NCI-H524 (cell line): ENCODE measurements around the gene GXYLT1.
A peak's percentile ranks its signal among the peaks of the same experiment; 100 is the strongest.
"Not testable (repeated sequence)": the region's sequence is repeated elsewhere in the genome, so short reads cannot be mapped to it uniquely, and the experiment has no call there.

Experiments used
- DNase-seq, 2 experiments: peaks; one replicate each; lab custom pipeline; 2025; lab: John Stamatoyannopoulos, UW

The GXYLT1 gene

GRCh38 chr12:42144408-42145196 is at the start of gene GXYLT1:
TSS of gene GXYLT1 (minus strand) at chr12:42144874. CDS start at chr12:42144646, 228 bp downstream.
- DNase-seq, result peak; percentile 86 to 90

- DNase-seq, result no peak
Observed at GRCh38 chr12:42192686-42193085, 48.0 kb upstream of the GXYLT1 start.

DNA sequence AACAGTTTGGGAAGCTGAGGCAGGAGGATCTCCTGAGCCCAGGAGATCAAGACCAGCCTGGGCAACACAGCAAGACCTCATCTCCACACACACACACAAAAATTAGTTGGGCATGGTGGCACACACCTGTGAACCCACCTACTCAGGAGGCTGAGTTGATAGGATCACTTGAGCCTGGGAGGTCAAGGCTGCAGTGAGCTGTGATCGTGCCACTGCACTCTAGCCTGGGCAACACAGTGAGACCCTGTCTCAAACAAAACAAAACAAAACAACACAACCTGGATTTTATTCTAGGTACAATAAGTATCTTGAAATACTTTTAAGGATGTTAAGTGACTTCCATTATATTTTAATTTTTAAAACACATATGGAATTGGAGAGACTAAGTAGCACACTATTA is 47.6 kb upstream of the GXYLT1 start:
- DNase-seq, result no peak

GRCh38 chr12:42190376-42190775 is 45.7 kb upstream of the GXYLT1 start:
- DNase-seq, result no peak

DNA sequence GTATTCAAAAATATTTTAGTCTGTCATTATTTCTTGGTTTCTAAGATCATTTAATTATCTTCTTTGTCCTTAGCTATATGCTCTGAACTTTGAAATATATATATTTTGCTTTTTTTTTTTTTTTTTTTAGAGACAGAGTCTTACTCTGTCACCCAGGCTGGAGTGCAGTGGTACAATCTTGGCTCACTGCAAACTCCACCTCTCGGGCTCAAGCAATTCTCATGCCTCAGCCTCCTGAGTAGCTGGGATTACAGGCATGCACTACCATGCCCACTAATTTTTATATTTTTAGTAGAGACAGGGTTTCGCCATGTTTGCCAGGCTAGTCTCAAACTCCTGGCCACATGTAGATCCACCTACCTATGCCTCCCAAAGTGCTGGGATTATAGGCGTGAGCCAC is 43.6 kb upstream of the GXYLT1 start:
- not testable (repeated sequence) for DNase-seq

DNA sequence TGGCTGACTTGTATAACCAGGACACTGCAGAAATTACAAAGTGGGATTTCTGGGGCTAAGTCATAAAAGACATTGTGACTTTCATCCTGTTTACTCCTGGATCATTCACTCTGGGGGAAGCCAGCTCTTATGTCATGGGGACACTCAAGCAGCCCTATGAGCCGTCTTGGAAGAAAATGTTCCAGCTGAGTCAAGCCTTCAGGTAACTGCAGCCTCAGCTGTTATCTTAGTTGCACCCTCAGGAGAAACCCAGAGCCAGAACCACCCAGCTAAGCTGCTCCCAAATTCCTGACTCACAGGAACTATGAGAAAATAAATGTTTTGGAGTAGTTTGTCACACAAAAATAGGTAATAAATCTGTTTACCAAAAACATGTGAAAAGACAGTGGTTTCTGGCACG is 43.1 kb upstream of the GXYLT1 start:
- no peak for DNase-seq

DNA sequence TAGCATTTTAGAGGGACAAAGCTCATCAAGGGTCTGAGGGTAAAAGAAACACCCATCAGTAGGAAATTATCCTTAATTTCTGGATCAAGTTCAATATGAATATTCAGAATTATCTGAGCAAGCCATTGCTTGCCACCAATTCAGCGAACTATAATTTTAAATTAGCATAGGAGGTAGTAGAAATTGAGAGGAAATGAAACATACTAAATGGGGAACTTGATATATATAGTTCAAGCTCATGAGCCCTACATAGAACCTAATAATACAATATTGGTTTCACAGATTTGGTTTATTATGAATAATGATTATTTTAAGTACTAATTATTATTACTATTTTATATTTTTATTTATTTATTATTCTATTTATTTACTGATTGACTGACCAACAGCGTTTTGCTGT is 42.1 kb upstream of the GXYLT1 start:
- no peak for DNase-seq

GRCh38 chr12:42182394-42182793 is 37.7 kb upstream of the GXYLT1 start:
- DNase-seq, result no peak

DNA sequence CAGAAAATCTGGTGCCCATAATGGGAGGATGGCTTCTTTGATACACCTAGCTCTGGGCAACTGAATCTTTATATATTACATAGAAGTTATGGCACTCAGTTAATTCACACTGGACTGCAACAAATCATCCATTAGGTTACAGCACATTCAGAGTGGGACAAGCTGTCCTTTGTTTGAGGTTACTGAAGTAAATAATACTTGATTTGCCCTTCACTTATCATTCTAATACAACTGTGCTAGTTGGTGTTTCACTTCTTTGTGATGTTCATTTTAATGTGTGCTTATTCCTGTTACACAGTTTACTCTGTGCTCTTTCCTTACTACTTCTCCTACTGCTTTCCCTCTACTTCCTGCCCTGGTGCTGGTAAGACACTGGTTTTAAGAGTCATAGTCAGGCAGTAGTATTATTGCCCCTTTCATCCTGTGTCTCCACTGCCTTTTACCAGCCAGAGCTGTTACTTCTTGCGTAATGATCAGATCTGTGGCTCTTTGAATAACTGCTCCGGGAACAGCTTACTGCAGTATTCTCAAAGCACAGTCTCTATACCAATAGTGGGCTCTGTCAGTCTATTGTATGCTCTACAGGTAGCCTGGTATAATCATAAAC is 36.4 kb upstream of the GXYLT1 start:
- DNase-seq, result no peak

DNA sequence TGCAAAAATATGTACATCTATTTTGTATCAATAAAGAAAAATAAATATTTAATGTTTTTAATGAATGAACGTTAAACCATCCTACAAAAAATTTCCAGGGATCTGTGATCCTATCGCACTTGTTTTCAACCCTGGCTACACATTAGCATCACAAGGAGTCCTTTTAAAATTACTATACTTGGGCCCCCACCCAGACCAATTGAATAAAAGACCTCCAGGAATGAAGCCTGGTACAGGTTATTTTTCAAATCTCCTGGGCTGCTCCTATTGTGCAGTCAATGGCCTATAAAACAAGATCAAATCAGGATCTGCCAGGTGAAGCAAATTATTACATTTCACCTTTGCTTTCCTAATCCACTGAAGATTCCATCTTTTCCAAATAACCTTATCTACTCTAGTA is 33.4 kb upstream of the GXYLT1 start:
- no peak for DNase-seq

GRCh38 chr12:42174978-42175377 is 30.3 kb upstream of the GXYLT1 start:
- DNase-seq, result no peak

DNA sequence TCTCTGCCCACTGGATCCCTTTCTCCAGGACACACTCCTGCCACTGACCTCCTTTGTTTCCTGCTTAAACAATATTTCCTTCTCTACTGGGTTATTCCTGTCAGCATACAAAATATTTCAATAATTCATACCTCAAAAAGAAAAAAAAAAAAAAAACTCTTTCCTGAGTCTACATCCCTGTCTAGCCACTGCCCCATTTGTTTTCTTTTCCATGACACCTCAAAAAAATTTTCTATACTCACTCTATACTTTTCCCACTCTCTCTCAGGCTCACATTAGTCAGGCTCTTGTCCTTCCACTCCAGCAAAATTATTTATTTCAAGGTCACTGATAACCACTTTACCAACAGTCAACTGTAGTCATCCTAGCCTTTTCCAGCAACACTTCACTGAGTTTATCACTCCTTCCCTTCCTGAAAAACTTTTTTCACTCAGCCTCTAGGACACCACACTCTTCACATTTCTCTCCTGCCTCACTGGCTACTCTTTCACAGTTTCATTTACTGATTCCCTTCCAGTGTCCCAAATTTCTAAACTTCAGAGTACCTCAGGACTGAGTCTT is 29.4 kb upstream of the GXYLT1 start:
- no peak for DNase-seq

GRCh38 chr12:42172441-42173210 is 28.0 kb upstream of the GXYLT1 start:
- no peak for DNase-seq

DNA sequence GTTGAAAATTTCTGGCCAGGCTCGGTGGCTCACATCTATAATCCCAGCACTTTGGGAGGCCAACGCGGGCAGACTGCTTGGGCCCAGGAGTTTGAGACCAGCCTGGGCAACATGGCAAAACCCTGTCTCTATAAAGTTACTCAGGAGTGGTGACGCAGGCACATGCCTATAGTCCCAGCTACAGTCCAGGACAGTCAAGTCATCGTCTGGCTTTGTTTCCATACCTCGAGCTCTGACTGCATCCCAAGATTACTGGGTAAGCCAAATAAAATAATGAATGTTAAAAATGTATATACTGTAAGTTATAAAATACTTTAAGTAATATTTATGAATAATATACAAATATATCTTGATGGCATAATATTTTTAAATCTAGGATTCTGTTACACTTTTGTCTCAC is 23.0 kb upstream of the GXYLT1 start:
- no peak for DNase-seq

GRCh38 chr12:42166501-42166900 is 21.8 kb upstream of the GXYLT1 start:
- DNase-seq, result no peak

DNA sequence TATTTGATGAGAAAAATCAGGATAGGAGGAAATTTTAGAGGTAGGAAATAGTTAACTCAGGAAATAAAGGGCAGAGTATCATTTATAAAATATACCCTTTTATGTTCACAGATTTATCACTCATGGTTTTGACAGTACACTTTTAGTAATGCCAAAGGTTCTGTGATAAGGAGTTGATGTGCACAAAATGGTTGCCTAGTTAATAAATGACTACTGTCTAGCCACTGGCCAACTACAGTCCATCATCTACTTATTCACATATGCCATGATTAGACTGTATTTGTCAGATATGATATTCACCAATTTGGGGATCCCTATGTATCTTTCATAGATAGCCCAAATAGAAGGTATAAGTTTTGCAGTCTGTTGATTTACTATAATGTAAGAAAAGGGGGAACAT is 19.2 kb upstream of the GXYLT1 start:
- DNase-seq, result no peak

GRCh38 chr12:42162965-42163364 is 18.3 kb upstream of the GXYLT1 start:
- DNase-seq, result no peak

GRCh38 chr12:42162193-42162592 is 17.5 kb upstream of the GXYLT1 start:
- DNase-seq, result no peak

DNA sequence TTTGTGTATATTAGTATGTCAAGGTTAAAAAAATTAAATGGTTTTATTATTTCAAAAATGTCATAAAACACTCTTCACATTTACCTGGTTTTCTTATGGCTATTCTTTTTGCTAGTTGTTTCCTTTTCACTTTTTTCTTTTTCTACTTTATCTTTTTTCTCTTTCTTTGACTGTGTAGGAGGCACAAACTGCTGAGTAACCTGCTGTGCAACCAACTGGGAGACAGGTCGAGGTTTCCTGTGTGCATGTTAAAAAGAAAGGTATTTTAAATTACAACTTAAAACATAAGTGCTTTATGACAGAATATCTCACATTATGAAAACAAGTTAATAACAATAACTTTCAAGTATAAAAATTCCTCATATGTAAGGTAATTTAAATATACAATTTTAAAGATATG is 16.9 kb upstream of the GXYLT1 start:
- no peak for DNase-seq

GRCh38 chr12:42156232-42156631 is 11.6 kb upstream of the GXYLT1 start:
- no peak for DNase-seq

GRCh38 chr12:42145552-42146215 is 1.0 kb upstream of the GXYLT1 start:
- peak in 1 of 2 experiments; percentile 10 for DNase-seq

GRCh38 chr12:42145197-42145549 is 499 bp upstream of the GXYLT1 start:
- DNase-seq, result peak in 1 of 2 experiments; percentile 42

GRCh38 chr12:42144158-42144407 is 591 bp downstream of the GXYLT1 start:
- DNase-seq, result peak; percentile 7 to 40
